ENCODE data around the gene RPS27.

DNA sequence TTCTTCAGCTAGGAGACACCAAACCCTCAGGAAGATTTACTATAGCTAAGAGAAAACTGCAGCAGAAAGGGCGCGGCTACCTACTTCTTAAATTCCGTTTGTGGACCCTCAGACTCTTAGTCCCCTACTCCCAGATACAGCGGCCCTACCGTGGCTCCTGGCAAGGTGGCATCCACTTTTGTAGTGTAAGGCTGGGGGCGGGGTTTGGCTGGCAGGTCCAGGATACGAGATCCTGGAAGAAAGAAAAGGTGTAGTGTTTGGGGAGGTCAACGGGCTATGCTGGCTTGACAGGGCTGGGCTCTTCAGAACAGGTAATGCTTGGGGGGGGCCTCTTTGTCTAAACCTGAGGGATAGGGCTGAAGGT is 22.6 kb upstream of the RPS27 start:
- TF ChIP-seq, protein P1, sequence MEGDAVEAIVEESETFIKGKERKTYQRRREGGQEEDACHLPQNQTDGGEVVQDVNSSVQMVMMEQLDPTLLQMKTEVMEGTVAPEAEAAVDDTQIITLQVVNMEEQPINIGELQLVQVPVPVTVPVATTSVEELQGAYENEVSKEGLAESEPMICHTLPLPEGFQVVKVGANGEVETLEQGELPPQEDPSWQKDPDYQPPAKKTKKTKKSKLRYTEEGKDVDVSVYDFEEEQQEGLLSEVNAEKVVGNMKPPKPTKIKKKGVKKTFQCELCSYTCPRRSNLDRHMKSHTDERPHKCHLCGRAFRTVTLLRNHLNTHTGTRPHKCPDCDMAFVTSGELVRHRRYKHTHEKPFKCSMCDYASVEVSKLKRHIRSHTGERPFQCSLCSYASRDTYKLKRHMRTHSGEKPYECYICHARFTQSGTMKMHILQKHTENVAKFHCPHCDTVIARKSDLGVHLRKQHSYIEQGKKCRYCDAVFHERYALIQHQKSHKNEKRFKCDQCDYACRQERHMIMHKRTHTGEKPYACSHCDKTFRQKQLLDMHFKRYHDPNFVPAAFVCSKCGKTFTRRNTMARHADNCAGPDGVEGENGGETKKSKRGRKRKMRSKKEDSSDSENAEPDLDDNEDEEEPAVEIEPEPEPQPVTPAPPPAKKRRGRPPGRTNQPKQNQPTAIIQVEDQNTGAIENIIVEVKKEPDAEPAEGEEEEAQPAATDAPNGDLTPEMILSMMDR (IDR thresholded peaks at IDR 0.05; ENCODE audit: low read length), result no peak
- TF ChIP-seq EZH2 (optimal IDR thresholded peaks at IDR 0.05; ENCODE audit: low read depth, low read length) (no peak), EZH2phosphoT487 (IDR thresholded peaks at IDR 0.05; ENCODE audit: low read length) (no peak)

Measured in MM.1S (cell line).